GM23248 (cell line): ENCODE results near the gene IL6R. TPM values are rescaled to one million over a fixed set of nuclear protein-coding genes. Genes with fewer than 3 reads are reported as not detected.

Experiments used
- DNase-seq: peaks from one replicate; pipeline ENCODE4 v3.0.0-alpha.2; 2015
- H2AFZ ChIP-seq: fragments of 200-600 bp; sonication (generic); 2 replicates; pipeline ENCODE4 v1.6.1; 2016; ENCODE audit warnings: antibody characterized with exemption
- H3F3A ChIP-seq: fragments of 200-600 bp; sonication (generic); 2 replicates; pipeline ENCODE4 v1.6.1; 2016; ENCODE audit warnings: mild to moderate bottlenecking, antibody characterized with exemption, mixed run types; ENCODE audit not compliant: insufficient read depth
- H3K27ac ChIP-seq: fragments of 200-600 bp; sonication (generic); 2 replicates; pipeline ENCODE4 v1.5.1; 2016; ENCODE audit warnings: mild to moderate bottlenecking
- H3K27me3 ChIP-seq: fragments of 200-600 bp; sonication (generic); replicated peaks from 2 replicates; pipeline ENCODE4 v1.6.1; 2016; ENCODE audit warnings: mild to moderate bottlenecking; ENCODE audit not compliant: insufficient read depth
- H3K36me3 ChIP-seq: fragments of 200-600 bp; sonication (generic); 2 replicates; pipeline ENCODE4 v1.6.1; 2016; ENCODE audit warnings: low read depth, mild to moderate bottlenecking
- H3K4me1 ChIP-seq: fragments of 200-600 bp; sonication (generic); 2 replicates; pipeline ENCODE4 v1.6.1; 2016; ENCODE audit warnings: mild to moderate bottlenecking; ENCODE audit not compliant: insufficient read depth
- H3K4me2 ChIP-seq: fragments of 200-600 bp; sonication (generic); one replicate; pipeline ENCODE4 v1.6.1; 2016; ENCODE audit warnings: mild to moderate bottlenecking; ENCODE audit not compliant: unreplicated experiment
- H3K4me3 ChIP-seq: fragments of 200-600 bp; sonication (generic); 2 replicates; pipeline ENCODE4 v1.5.1; 2016; ENCODE audit warnings: mild to moderate bottlenecking
- H3K79me2 ChIP-seq: fragments of 200-600 bp; sonication (generic); 2 replicates; pipeline ENCODE4 v1.6.1; 2016; ENCODE audit warnings: mild to moderate bottlenecking; ENCODE audit not compliant: insufficient read depth
- H3K9ac ChIP-seq: fragments of 200-600 bp; sonication (generic); 2 replicates; pipeline ENCODE4 v1.6.1; 2016; ENCODE audit warnings: mild to moderate bottlenecking
- H3K9me2 ChIP-seq: fragments of 200-600 bp; sonication (generic); 2 replicates; pipeline ENCODE4 v1.6.1; 2016; ENCODE audit warnings: mixed run types, mild to moderate bottlenecking, moderate library complexity; ENCODE audit not compliant: insufficient read depth
- H3K9me3 ChIP-seq: fragments of 200-600 bp; sonication (generic); one replicate; pipeline ENCODE4 v1.6.1; 2017; ENCODE audit warnings: low read depth
- H4K20me1 ChIP-seq: fragments of 200-600 bp; sonication (generic); 2 replicates; pipeline ENCODE4 v1.6.0; 2016; ENCODE audit not compliant: insufficient read depth
- EZH2 ChIP-seq: fragments of 200-600 bp; sonication (generic); IDR thresholded peaks from 2 replicates; pipeline ENCODE4 v1.6.1; 2018; ENCODE audit warnings: antibody characterized with exemption, mild to moderate bottlenecking; ENCODE audit not compliant: insufficient read depth, poor library complexity, severe bottlenecking
- EZH2phosphoT487 ChIP-seq: fragments of 200-600 bp; sonication (generic); IDR thresholded peaks from 2 replicates; pipeline ENCODE4 v1.6.1; 2018; ENCODE audit warnings: antibody characterized with exemption, moderate library complexity, mild to moderate bottlenecking, low read depth; ENCODE audit not compliant: insufficient read depth
- WGBS, 2 experiments: methylation state at CpG; one replicate each; pipeline ENCODE4 v1.1.6; 2015 to 2017; ENCODE audit warnings: low lambda C conversion rate in 2 of 2, low coverage in 1 of 2; ENCODE audit errors: missing lambda C conversion rate in 2 of 2; 5-methylcytosine and 5-hydroxymethylcytosine counted together
- in situ Hi-C: fragments of 300-500 bp; cut with MboI; formaldehyde crosslinking; loops from 2 replicates; pipeline ENCODE4 v1.15.0; 2020
- polyA plus RNA-seq: library from polyadenylated mRNA; unstranded; fragments of >200 nt; fragmentation: Nextera tagmentation; extraction: Ambion mirVana; gene quantifications from 2 replicates; pipeline ENCODE4 v1.2.1, GENCODE V29; 2016
- total RNA-seq: library from RNA; depleted of rRNA; stranded (reverse); fragments of >200 nt; shearing (Covaris generic); gene quantifications from 2 replicates; pipeline ENCODE4 v1.2.3, GENCODE V29; 2014

IL6R gene
- total and polyA plus RNA-seq, 2 experiments from 2014 or later, result 2.1 to 8.8 TPM

GRCh38 chr1:154404511-154404931, 622 bp upstream of the IL6R start:
- DNase-seq, result no peak
- Histone ChIP-seq H3K9me2 (no peaks in the 10 kb centered on the region), H3K4me2 (peak overlapping the region; percentile 93), H3F3A (peaks cover 11% of the 10 kb centered on the region), H4K20me1 (no peaks in the 10 kb centered on the region), H3K4me3 (peak overlapping the region; percentile 78), H3K27me3 (no peaks in the 10 kb centered on the region), H3K36me3 (no peaks in the 10 kb centered on the region), H3K9ac (peak overlapping the region; percentile 92), H3K4me1 (peaks cover 27% of the 10 kb centered on the region), H3K9me3 (no peaks in the 10 kb centered on the region), H3K27ac (peak overlapping the region; percentile 79; the same call in 1 of the 2 replicates), H3K79me2 (peaks cover 15% of the 10 kb centered on the region; the same call in 1 of the 2 replicates), H2AFZ (peak overlapping the region; percentile 79)
- in situ Hi-C loops, result no loop called here
- TF ChIP-seq EZH2 (no peak), EZH2phosphoT487 (no peak)
- WGBS, 2 experiments, result 48% methylated on average over 11 of the region's 11 CpGs

GRCh38 chr1:154405747-154406571, 816 bp downstream of the IL6R start:
- peak overlapping the region; percentile 93 for H3K4me2 ChIP-seq
- no peaks in the 10 kb centered on the region for H4K20me1 ChIP-seq
- no peaks in the 10 kb centered on the region for H3K9me3 ChIP-seq
- peaks cover 27% of the 10 kb centered on the region for H3K4me1 ChIP-seq
- peak overlapping the region; percentile 78 for H3K4me3 ChIP-seq
- H3K36me3 ChIP-seq, result no peaks in the 10 kb centered on the region
- peak; percentile 96 for DNase-seq
- WGBS, 2 experiments, result 1% methylated on average over 37 to 40 of the region's 40 CpGs
- H2AFZ ChIP-seq, result peak overlapping the region; percentile 27
- no peaks in the 10 kb centered on the region for H3K9me2 ChIP-seq
- peak; percentile 52; the same call in 1 of the 2 replicates for TF ChIP-seq EZH2phosphoT487
- TF ChIP-seq EZH2, result no peak
- in situ Hi-C loops, result no loop called here
- H3K9ac ChIP-seq, result peak overlapping the region; percentile 92
- H3F3A ChIP-seq, result peaks cover 11% of the 10 kb centered on the region
- H3K27ac ChIP-seq, result peak overlapping the region; percentile 79
- H3K79me2 ChIP-seq, result peaks cover 20% of the 10 kb centered on the region; the same call in 1 of the 2 replicates
- H3K27me3 ChIP-seq, result no peaks in the 10 kb centered on the region

- peak overlapping the region; percentile 78 for H3K4me3 ChIP-seq
- H3K9me2 ChIP-seq, result no peaks in the 10 kb centered on the region
- peaks cover 11% of the 10 kb centered on the region for H3F3A ChIP-seq
- DNase-seq, result no peak
- peaks cover 20% of the 10 kb centered on the region; the same call in 1 of the 2 replicates for H3K79me2 ChIP-seq
- peaks cover 27% of the 10 kb centered on the region for H3K4me1 ChIP-seq
- peak overlapping the region; percentile 27 for H2AFZ ChIP-seq
- no peaks in the 10 kb centered on the region for H4K20me1 ChIP-seq
- TF ChIP-seq EZH2, result no peak
- no peak for TF ChIP-seq EZH2phosphoT487
- no peaks in the 10 kb centered on the region for H3K27me3 ChIP-seq
- no peaks in the 10 kb centered on the region for H3K36me3 ChIP-seq
- H3K4me2 ChIP-seq, result peak overlapping the region; percentile 93
- in situ Hi-C loops, result no loop called here
- H3K9ac ChIP-seq, result peak overlapping the region; percentile 92
- H3K27ac ChIP-seq, result peak overlapping the region; percentile 79
- H3K9me3 ChIP-seq, result no peaks in the 10 kb centered on the region
These were observed 1.4 kb downstream of the IL6R start for GRCh38 chr1:154406572-154406879.

DNA sequence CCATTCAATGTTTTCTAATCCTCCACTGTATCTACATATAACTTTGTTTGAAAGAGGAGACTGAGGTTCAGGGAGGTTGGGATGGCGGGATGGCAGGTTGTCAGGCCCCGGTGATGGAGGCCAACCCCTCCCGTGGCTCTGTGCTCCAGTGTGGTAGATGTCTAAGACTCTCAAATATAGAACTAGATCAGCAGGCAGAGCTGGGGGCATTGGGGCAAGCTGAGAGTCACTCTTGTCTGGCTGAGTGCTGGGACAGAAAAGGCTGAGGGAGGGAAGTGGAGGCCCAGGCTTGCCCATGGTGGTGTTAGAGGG, 1.7 kb downstream of the IL6R start:
- Histone ChIP-seq H3F3A (peaks cover 11% of the 10 kb centered on the region), H3K9me3 (no peaks in the 10 kb centered on the region), H3K4me2 (peak overlapping the region; percentile 93), H3K79me2 (peaks cover 20% of the 10 kb centered on the region; the same call in 1 of the 2 replicates), H3K4me1 (peaks cover 27% of the 10 kb centered on the region), H3K27me3 (no peaks in the 10 kb centered on the region), H4K20me1 (no peaks in the 10 kb centered on the region), H3K9ac (peak overlapping the region; percentile 92), H3K9me2 (no peaks in the 10 kb centered on the region), H2AFZ (no peak overlapping the region), H3K27ac (peak overlapping the region; percentile 79), H3K4me3 (peak overlapping the region; percentile 78), H3K36me3 (no peaks in the 10 kb centered on the region)
- in situ Hi-C loops, result no loop called here
- DNase-seq, result no peak
- WGBS, 2 experiments, result 26 to 36% methylated on average over 3 of the region's 3 CpGs
- TF ChIP-seq EZH2phosphoT487 (no peak), EZH2 (no peak)
